K562 treated with DMSO at 1 percent for 12 hours (cell line): ENCODE data around the gene YEATS4. TPM values are rescaled to one million over a fixed set of nuclear protein-coding genes. Genes with fewer than 3 reads are reported as not detected.

ENCODE experiments used
- total RNA-seq: library from RNA; unstranded; fragments of 300-600 nt; gene quantifications from 2 replicates; pipeline ENCODE4 v1.2.3, GENCODE V29; 2022; ENCODE audit not compliant: insufficient read depth

The YEATS4 gene
- 32.5 and 45.4 TPM in 2 replicates for total RNA-seq

DNA sequence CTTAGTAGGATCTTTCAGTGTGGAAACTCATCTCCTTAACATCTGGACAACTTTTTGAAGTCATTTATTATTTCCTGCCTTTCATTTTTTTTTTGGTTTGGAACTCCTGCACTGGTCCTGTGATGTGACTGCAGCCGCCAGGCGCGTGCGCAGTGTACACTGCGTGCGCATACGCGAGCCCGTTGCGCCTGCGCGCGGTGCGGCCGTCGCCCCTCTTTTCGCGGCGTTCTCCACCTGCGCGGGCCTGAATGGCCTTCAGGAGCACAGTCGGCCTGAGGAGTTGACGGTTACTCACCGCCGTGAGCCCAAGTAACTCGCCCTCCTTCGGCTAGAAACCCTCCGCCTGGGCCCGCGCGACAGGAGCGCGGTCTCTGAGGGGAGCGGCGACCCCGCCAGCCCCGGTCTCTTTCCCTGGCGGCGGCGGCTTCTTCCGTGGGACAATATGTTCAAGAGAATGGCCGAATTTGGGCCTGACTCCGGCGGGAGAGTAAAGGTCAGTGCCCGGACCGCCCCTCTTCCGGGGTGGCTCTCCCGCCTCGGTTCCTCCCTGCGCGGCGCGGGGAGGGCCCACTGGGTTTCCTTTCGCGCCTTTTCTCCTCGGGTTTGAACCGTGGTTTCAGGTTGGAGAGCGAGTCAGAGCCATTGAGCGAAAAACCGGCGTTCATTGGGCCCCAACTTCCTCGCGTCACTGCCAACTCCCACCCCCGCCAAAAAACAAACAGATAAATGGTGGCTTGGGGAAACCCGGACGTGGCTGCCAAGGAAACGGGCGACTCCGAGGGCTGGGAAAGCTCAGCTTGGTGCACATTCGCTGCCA, at the start of gene YEATS4:
Gene YEATS4, plus strand, starts transcription at position 213 of the 817 bp plus-strand sequence. Its CDS starts 230 bp downstream, at position 443.

GRCh38 chr12:69348162-69348938, 11.2 kb upstream of the YEATS4 start, which contains the start of gene LYZ:
LYZ (plus strand) TSS chr12:69348381; CDS start chr12:69348409, 28 bp downstream.

Other genes starting within 250 kb of the YEATS4 start
- 40.3 and 67.1 TPM in 2 replicates for gene CPSF6, start 120.2 kb upstream of the YEATS4 start, total RNA-seq
- gene LYZ, start 11.4 kb upstream of the YEATS4 start, total RNA-seq: 26.6 and 39.2 TPM in 2 replicates
- 1.6 and 5.9 TPM in 2 replicates for gene FRS2, start 110.6 kb downstream of the YEATS4 start, total RNA-seq
- gene CCT2, start 225.7 kb downstream of the YEATS4 start, total RNA-seq: 170 and 192 TPM in 2 replicates